ENCODE measurements around the gene OR10G3. TPM values are rescaled to one million over a fixed set of nuclear protein-coding genes. Genes with fewer than 3 reads are reported as not detected.

Gene OR10G3
- total and polyA plus RNA-seq, 2 of the 13 experiments (the other 11 are each of a cell fraction or from before 2014, with no cell fraction given) = not detected

DNA sequence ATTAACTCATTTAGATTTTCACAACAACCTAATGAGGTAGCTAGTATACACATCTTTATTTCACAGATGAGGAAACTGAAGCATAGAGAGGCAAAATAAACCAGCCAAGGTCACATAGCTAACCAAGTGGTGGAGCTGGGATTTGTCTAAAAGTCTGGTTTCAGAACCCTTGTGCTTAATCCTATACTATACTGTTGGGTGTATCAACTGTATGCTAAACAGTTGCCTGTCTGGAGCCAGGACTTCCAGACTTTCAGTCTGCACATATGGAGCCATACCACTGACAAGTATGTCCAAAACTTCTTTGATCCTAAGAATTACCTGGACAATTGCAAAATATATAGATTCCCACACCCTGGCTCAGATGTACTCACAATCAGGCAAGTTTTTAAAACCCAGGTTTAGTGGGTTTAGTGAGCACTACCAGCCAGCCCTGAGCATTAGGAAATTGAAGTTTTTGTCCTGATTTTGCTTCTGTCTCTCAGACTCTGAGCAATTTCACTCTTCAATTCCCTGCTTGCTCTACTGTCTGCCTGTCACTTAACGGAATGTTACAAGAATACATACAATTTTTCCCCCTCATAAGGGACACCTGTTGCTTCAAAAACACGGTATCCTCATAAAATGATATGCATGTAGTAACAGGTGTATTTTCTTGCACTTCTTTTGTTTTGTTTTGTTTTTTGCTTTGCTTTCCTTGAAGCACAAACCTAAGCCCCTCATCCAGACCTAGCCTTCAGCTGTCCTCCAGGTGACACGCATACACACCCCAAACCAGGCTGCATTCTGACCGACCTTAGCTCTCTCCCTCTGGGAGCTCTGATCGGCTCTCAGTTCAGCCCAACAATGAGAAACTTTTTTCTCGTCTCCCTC lies 44.1 kb downstream of the OR10G3 start (continued):
- TF ChIP-seq, protein P1, sequence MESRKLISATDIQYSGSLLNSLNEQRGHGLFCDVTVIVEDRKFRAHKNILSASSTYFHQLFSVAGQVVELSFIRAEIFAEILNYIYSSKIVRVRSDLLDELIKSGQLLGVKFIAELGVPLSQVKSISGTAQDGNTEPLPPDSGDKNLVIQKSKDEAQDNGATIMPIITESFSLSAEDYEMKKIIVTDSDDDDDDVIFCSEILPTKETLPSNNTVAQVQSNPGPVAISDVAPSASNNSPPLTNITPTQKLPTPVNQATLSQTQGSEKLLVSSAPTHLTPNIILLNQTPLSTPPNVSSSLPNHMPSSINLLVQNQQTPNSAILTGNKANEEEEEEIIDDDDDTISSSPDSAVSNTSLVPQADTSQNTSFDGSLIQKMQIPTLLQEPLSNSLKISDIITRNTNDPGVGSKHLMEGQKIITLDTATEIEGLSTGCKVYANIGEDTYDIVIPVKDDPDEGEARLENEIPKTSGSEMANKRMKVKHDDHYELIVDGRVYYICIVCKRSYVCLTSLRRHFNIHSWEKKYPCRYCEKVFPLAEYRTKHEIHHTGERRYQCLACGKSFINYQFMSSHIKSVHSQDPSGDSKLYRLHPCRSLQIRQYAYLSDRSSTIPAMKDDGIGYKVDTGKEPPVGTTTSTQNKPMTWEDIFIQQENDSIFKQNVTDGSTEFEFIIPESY (CRISPR knock-in tag; IDR thresholded peaks at IDR 0.05) = no peak
- peak; percentile 1 for TF ChIP-seq ASH2L (IDR thresholded peaks at IDR 0.05; ENCODE audit: insufficient read length, low read depth, low read length)
- 0 out of 2 replicates have a peak, but pooled peaks have one; percentile 37 for TF ChIP-seq ZNF878 (CRISPR knock-in tag; IDR thresholded peaks at IDR 0.05)
- TF ChIP-seq PHF8 (CRISPR knock-in tag; IDR thresholded peaks at IDR 0.05) = no peak
- TF ChIP-seq, protein P2, sequence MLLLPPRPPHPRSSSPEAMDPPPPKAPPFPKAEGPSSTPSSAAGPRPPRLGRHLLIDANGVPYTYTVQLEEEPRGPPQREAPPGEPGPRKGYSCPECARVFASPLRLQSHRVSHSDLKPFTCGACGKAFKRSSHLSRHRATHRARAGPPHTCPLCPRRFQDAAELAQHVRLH (CRISPR knock-in tag; IDR thresholded peaks at IDR 0.05; ENCODE audit: borderline replicate concordance, low read depth) = no peak
- TF ChIP-seq, protein P3, sequence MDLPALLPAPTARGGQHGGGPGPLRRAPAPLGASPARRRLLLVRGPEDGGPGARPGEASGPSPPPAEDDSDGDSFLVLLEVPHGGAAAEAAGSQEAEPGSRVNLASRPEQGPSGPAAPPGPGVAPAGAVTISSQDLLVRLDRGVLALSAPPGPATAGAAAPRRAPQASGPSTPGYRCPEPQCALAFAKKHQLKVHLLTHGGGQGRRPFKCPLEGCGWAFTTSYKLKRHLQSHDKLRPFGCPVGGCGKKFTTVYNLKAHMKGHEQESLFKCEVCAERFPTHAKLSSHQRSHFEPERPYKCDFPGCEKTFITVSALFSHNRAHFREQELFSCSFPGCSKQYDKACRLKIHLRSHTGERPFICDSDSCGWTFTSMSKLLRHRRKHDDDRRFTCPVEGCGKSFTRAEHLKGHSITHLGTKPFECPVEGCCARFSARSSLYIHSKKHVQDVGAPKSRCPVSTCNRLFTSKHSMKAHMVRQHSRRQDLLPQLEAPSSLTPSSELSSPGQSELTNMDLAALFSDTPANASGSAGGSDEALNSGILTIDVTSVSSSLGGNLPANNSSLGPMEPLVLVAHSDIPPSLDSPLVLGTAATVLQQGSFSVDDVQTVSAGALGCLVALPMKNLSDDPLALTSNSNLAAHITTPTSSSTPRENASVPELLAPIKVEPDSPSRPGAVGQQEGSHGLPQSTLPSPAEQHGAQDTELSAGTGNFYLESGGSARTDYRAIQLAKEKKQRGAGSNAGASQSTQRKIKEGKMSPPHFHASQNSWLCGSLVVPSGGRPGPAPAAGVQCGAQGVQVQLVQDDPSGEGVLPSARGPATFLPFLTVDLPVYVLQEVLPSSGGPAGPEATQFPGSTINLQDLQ (CRISPR knock-in tag; IDR thresholded peaks at IDR 0.05) = no peak
- no peak for TF ChIP-seq ZSCAN31 (CRISPR knock-in tag; IDR thresholded peaks at IDR 0.05; ENCODE audit: low read depth)
- no peak for TF ChIP-seq IKZF1 (IDR thresholded peaks at IDR 0.05)
- TF ChIP-seq HDAC1 (CRISPR knock-in tag; IDR thresholded peaks at IDR 0.05) = 0 out of 2 replicates have a peak, but pooled peaks have one; percentile 20
- TF ChIP-seq ZNF562 (CRISPR knock-in tag; IDR thresholded peaks at IDR 0.05; ENCODE audit: borderline replicate concordance) = no peak
- TF ChIP-seq ZNF160 (CRISPR knock-in tag; IDR thresholded peaks at IDR 0.05) = no peak
- TF ChIP-seq, protein P4, sequence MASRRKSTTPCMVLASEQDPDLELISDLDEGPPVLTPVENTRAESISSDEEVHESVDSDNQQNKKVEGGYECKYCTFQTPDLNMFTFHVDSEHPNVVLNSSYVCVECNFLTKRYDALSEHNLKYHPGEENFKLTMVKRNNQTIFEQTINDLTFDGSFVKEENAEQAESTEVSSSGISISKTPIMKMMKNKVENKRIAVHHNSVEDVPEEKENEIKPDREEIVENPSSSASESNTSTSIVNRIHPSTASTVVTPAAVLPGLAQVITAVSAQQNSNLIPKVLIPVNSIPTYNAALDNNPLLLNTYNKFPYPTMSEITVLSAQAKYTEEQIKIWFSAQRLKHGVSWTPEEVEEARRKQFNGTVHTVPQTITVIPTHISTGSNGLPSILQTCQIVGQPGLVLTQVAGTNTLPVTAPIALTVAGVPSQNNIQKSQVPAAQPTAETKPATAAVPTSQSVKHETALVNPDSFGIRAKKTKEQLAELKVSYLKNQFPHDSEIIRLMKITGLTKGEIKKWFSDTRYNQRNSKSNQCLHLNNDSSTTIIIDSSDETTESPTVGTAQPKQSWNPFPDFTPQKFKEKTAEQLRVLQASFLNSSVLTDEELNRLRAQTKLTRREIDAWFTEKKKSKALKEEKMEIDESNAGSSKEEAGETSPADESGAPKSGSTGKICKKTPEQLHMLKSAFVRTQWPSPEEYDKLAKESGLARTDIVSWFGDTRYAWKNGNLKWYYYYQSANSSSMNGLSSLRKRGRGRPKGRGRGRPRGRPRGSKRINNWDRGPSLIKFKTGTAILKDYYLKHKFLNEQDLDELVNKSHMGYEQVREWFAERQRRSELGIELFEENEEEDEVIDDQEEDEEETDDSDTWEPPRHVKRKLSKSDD (CRISPR knock-in tag; IDR thresholded peaks at IDR 0.05; ENCODE audit: low read depth) = no peak
- TF ChIP-seq ESRRA (CRISPR knock-in tag; IDR thresholded peaks at IDR 0.05; ENCODE audit: low read depth) = no peak
- no peak for TF ChIP-seq ZNF766 (CRISPR knock-in tag; IDR thresholded peaks at IDR 0.05; ENCODE audit: borderline replicate concordance)
- TF ChIP-seq ZNF629 (CRISPR knock-in tag; conservative IDR thresholded peaks at IDR 0.05) = no peak

All from HepG2 (cell line).